ENCODE results near the gene ALB.

ALB gene

GRCh38 chr4:73429826-73430587 is 25.9 kb downstream of the ALB start:
- DNase-seq, result no peak

GRCh38 chr4:73431813-73432168 is 27.7 kb downstream of the ALB start:
- no peak for DNase-seq

GRCh38 chr4:73432169-73433000 is 28.3 kb downstream of the ALB start:
- no peak for DNase-seq

- no peak for DNase-seq
Observed at GRCh38 chr4:73433140-73433539, 29.1 kb downstream of the ALB start.

GRCh38 chr4:73434311-73434710 is 30.2 kb downstream of the ALB start:
- DNase-seq, result no peak

- DNase-seq, result no peak
Observed at GRCh38 chr4:73435984-73436383, 31.9 kb downstream of the ALB start, which contains the start of gene AFP. Gene AFP, plus strand, starts transcription at chr4:73436221. Its CDS starts 42 bp downstream, at chr4:73436263.

- DNase-seq, result no peak
Observed at GRCh38 chr4:73436674-73437557, 32.8 kb downstream of the ALB start.

GRCh38 chr4:73437558-73437956 is 33.5 kb downstream of the ALB start:
- no peak for DNase-seq

GRCh38 chr4:73438048-73438447 is 34.0 kb downstream of the ALB start:
- DNase-seq, result no peak

GRCh38 chr4:73438582-73439215 is 34.6 kb downstream of the ALB start:
- DNase-seq, result no peak

- DNase-seq, result no peak
Observed at GRCh38 chr4:73439445-73439844, 35.4 kb downstream of the ALB start.

- no peak for DNase-seq
Observed at GRCh38 chr4:73439991-73440390, 35.9 kb downstream of the ALB start.

GRCh38 chr4:73440653-73441052 is 36.6 kb downstream of the ALB start:
- DNase-seq, result no peak

- no peak for DNase-seq
Observed at GRCh38 chr4:73442275-73442674, 38.2 kb downstream of the ALB start.

GRCh38 chr4:73443224-73443623 is 39.1 kb downstream of the ALB start:
- no peak for DNase-seq

GRCh38 chr4:73445383-73446335 is 41.6 kb downstream of the ALB start:
- no peak for DNase-seq

GRCh38 chr4:73446336-73446938 is 42.4 kb downstream of the ALB start:
- no peak for DNase-seq

GRCh38 chr4:73447671-73448070 is 43.6 kb downstream of the ALB start:
- DNase-seq, result no peak

- DNase-seq, result no peak
Observed at GRCh38 chr4:73448448-73449203, 44.5 kb downstream of the ALB start.
